Putamen (tissue), 1 donor: ENCODE measurements around the gene B3GAT3.
A peak's percentile ranks its signal among the peaks of the same experiment; 100 is the strongest.
"Not testable (repeated sequence)": the region's sequence is repeated elsewhere in the genome, so short reads cannot be mapped to it uniquely, and the experiment has no call there.

Experiments
- DNase-seq: peaks from one replicate; pipeline ENCODE4 v3.0.0-alpha.2; 2016; ENCODE audit warnings: low spot score

Gene B3GAT3

DNA sequence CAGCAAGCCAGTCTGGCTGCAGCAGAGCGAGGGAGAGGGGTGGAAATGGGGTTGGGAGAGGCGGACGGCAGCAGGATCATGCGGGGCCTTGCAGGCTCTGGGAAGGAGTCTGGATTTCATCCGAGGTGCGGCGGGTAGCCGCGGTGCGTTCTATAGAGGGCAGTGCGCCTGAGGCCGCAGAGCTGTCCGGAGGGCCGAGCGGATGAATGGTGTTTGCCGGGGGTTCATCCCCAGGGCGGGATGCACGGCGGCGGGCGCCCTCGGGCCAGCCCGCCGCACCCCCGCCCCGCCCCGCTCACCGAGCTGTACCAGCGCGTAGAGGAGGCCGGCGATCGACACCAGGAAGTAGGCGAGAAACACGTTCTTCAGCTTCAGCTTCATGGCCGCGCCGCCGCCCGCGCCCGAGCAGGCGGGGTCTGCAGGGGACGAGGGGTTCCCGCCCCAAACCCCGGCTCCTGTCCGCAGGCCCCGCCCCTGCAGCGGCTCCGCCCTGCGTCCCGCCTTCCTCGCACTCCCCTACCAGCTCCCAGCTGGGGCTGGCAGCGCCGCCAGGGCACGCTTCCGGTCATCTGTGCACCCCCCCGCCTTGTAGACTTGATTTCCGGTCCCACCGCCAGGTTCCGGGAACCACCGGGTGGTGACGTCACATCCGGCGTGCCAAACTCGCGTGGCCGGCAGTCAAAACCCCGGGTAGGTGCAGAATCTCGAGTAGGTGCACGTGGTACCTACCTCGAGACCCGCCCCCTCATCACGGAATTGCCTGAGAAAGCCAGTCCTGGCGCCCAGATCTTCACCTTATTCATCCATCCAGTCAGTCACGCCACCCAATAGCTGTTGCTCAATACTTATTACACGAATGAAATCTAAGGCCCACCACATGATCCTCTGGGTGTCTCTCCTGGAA lies at the start of gene B3GAT3:
B3GAT3 (minus strand) TSS at position 420 of the 904 bp plus-strand sequence; CDS start at position 381, 39 bp downstream.
- DNase-seq, result peak; percentile 98

DNA sequence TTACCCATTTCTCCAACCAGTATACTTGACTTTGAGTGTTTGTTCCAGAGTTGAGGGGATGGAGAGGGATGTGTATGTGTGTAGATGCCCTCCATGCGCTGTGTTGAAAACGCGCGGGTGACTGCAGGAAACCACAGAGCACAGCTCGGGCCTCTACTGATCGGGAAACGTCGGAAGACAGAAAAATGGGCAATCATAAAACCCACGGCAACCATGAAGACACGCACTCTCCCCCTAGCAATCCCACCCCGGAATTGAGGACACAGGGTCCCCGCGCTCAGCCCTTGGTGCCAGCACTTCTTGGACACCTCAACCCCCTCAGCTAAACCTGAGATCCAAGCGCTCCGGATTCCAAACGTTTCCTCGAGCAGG lies 49.4 kb upstream of the B3GAT3 start:
- DNase-seq, result no peak

DNA sequence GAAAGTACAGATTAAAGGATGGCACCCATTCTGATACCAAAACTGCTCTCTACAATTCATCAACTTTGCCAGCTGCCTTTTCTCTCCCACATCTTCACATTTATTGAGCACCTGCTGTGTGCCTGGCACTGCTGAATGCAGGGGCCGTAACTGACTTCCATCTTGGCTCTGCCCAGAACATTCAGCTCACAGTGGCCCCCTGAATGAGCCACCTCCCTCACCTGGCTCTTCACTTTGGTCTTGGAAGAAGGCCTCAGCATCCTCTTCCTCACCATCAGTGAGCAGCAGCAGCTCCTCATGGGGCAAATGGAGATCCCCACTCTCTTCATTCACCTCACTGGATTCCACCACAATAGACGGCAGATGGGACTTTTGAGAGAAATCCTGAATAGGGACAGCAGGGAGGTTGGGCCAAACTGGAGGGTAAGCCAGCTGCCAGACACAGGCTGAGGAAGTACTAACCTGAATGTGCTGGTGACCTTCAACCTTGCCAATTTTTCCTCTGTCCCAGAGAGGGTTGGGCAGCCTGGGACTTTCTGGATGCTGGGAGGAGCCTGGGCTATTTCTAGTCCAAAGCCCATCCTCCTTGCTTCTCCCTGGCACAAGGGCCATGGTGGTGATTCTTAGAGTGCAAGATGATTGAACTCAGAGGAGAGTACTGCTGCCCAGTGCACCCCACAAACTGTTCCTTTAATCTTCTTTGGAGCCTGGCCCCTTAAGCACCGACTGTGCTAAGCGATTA lies 47.8 kb upstream of the B3GAT3 start:
- no peak for DNase-seq

DNA sequence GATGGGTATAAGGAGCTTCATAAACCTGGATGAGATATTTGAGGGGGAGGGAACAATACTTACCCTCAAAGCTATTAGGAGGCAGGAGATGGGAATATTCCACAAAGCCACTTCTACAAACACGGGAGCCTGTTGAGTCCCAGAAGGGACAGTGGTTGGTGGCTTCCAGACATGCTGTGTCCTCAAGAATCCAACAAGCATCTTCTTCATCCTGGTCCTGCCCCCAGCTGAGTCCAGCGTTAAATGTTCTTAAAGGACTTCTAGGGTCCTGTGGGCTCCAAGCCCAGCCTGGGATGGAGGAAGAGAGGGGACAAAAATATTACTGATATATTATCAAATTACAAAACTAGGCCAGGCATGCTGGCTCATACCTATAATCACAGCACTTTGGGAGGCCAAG lies 45.7 kb upstream of the B3GAT3 start:
- no peak for DNase-seq

DNA sequence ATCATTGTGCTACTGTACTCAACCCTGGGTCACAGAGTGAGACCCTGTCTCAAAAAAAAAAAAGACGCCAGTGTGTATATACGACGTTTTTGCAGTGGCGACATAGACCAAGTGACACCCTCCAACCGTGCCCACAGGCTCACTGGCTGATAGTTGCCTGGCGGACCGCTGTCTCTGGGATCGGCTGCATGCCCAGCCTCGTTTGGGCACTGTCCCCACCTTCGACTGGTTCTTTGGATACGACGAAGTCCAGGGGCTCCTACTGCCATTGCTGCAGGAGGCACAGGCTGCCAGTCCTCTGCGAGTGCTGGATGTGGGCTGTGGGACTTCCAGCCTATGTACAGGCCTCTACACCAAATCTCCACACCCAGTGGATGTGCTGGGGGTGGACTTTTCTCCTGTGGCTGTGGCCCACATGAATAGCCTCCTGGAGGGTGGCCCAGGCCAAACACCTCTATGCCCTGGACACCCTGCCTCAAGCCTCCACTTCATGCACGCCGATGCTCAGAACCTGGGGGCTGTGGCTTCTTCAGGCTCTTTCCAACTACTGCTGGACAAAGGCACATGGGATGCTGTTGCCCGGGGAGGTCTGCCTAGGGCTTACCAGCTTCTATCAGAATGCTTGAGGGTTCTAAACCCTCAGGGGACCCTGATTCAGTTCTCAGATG lies 44.6 kb upstream of the B3GAT3 start:
- DNase-seq, result no peak

DNA sequence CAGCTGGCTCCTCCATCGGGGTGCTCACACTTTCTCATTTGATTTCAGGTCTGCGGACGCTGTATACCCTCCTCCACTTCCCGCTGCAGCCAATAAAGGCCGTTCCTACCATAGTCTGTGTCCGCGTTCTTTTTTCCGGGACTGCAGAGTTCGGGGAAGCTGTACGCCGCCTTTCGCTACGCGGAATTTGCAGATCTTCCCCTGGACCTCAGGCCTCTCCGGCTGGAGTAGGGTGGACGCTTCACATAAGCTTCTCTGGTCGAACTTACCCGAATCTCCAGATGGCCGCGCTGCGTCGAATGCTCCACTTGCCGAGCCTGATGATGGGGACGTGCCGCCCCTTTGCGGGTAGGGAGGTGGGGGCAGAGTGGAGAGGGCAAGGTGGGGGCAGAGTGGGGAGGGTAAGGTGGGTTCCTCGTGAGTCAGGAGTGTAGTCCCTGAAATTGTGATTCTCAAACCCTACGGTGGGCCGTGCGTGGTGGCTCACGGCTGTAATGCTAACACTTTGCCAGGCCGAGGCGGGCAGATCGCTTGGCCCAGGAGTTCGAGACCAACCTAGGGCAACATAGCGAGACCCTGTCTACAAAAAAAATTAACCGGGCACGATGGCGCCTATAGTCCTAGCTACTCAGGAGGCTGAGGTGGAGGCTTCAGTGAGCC lies 43.9 kb upstream of the B3GAT3 start:
- DNase-seq, result no peak

DNA sequence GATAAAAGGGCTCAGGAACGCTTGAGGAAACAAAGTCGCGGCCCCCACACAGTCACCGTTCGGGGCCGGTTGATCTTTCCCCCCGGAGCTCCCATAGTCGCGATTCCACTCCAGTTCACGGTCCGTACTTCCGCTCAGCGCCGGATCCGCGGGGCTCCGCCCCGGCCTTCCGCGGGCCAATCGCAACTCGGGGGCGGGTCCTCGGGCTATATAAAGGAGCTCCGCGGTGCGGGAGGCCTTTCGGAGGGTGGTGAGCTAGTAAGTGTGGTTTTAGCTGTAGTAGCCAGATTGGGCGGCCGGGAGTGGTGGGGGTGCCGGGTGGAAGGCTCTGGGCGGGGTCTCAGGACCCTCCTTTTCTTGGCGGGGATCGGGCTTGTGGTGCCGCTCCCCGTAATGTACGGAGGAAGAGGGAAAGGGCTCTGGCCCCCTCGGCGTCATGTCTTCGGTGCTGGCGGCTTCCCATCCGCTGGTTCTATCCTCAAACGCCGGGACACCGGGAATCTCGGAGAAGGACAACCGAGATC lies 43.4 kb upstream of the B3GAT3 start, which contains the start of the genes C11orf98 and CSKMT:
C11orf98 (minus strand) TSS at position 136 of the 524 bp plus-strand sequence; CDS start at position 95, 41 bp downstream.
CSKMT (plus strand) TSS at position 238 of the 524 bp plus-strand sequence. CDS start 568 bp downstream, outside the sequence.
- DNase-seq, result peak; percentile 93

DNA sequence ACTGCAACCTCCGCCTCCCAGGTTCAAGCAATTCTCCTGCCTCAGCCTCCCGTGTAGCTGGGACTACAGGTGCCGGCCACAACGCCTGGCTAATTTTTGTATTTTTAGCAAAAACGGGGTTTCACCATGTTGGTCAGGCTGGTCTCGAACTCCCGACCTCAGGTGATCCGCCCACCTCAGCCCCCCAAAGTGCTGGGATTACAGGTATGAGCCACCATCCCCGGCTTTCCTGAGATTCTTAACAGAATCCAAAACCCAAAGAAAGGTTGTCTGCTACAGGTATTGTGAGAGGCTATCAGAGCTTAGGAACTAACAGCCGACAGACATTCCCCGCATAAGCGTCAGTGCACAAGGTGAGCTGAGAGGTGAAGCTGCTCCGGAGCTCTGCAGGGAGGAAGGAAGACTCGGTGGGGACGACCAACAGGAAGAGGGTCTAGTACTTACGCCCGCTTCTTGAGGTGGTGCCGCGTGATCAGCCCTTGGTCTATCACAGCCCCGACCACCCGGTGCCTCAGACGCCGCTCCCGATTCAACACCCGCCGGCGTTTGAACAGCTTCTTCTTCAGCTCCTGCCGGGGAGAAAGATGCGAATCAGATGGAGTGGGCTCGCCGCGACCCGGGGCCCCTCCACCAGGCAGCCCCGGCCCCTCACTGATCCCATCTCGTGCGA lies 42.8 kb upstream of the B3GAT3 start:
- DNase-seq, result no peak

DNA sequence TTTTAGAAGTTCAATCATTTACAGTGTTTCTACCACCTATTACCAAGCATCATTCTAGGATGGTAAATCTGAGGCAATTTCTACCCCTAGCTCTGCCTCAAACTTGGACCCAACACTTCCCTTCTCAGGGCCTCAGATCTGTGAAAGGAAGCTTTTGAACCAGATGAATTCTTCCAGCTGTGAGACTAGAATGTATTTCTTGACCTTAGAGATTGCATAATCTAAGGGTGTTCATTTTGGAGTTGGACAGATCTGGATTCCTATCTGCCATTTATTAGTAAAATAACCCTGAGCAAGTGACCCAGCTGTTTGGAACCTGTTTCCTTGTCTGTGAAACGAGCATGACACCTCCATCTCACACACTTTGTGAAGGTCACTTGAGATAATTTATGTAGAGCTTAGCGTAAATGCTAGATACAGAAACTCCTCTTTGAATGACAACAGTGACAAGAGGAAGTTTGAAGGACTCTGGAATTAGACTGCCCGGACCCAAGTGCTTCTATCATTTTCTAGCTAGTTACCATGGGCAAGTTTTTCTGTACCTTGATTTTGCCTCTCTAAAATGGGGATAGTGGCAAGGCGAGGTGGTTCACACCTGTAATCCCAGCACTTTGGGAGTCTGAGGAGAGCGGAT lies 35.1 kb upstream of the B3GAT3 start:
- DNase-seq, result no peak

DNA sequence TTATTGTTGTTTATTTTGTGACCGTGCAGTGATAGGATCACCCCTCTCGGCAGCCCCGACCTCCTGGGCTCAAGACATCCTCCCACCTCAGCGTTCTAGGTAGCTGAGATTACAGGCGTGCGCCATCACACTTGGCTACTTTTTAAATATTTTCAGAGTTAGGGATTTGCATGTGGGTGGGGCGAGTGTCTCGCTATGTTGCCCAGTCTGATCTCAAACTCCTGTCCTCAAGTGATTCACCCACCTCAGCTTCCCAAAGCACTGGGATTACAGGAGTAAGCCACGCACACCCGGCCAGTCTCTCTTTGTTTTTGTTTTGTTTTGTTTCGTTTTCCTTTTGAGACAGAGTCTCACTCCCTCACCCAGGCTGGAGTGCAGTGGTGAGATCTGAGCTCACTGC lies 32.5 kb upstream of the B3GAT3 start:
- no peak for DNase-seq

DNA sequence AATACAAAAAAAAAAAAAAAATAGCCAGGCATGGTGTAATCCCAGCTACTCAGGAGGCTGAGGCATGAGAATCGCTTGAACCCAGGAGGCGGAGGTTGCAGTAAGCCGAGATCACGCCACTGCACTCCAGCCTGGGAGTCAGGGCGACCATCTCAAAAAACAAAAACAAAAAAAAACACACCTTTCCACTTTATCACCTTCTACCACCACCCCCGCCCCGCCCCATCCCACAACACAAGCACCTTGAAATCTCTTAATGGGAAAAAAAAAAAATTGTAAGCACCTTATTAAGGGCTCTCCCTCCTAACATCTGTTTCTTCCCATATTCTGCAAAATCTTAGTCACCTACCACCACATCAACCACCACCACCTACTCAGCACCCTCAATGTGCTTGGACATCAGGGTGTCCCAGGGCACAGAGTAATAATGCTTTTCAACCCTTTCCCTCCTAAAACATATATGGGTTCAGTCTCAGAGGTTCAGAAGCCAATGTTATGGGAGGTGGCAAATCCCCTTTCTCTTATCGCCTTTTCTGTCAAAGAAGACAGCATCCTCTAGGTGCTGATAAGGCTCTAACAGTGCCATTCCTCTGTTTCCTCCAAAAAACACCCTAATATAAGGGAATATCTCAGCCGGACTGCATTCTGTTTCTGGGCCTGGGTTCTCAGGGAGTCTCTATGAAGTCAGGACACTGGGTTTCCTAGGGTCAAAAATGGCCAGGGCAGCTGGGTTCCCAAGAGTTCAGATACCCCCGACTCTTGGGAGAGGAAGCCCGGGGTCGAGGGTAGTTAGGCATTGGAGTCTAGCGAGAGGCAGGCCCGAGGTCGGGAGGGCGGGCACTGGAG lies 30.6 kb upstream of the B3GAT3 start:
- DNase-seq, result no peak

DNA sequence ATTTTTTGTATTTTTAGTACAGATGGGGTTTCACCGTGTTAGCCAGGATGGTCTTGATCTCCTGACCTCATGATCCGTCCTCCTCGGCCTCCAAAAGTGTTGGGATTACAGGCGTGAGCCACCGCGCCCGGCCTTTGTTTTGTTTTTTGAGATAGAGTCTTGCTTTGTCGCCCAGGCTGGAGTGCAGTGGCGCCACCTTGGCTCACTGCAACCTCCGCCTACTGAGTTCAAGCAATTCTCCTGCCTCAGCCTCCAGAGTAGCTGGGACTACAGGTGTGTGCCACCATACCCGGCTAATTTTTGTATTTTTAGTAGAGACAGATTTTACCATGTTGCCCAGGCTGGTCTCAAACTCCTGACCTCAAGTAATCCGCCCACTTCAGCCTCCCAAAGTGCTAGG lies 28.5 kb upstream of the B3GAT3 start:
- not testable (repeated sequence) for DNase-seq

DNA sequence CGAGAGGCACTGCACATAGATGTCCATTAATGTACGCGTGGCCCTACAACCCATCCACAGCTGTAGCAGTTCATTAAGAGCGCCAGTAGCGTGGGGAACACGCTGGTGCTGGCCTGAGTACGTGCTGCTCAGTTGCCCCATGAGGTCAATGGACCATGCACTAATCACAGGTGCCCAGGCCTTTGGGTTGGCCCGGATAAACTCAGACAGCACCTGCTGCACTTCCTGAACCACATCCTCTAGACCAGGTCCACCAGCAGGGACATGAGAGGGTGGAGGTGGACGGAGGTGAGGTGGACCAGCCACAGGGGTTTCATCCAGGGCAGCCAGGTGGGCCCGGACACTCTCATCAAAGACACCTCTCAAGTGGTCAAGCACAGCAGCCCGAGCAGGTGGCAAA lies 27.7 kb upstream of the B3GAT3 start:
- no peak for DNase-seq

DNA sequence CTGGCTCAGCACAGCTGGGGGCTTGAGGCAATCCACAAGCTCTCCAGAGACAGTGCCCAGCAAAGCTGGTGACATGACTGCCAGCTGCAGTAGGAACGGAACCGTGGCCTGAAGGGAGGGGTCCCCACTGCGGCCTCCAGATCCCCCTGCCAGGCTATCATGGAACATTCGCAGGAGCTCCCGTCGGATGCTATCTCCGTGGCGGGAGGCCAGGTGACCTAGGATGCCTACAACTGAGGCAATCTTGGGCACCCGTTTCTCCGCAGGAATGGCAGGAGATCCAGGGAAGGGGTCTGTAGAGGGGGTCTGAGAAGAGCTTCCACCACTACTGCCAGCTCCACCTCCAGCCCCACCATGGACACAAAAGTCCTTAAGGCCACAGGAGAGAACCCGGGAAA lies 27.2 kb upstream of the B3GAT3 start:
- DNase-seq, result no peak

DNA sequence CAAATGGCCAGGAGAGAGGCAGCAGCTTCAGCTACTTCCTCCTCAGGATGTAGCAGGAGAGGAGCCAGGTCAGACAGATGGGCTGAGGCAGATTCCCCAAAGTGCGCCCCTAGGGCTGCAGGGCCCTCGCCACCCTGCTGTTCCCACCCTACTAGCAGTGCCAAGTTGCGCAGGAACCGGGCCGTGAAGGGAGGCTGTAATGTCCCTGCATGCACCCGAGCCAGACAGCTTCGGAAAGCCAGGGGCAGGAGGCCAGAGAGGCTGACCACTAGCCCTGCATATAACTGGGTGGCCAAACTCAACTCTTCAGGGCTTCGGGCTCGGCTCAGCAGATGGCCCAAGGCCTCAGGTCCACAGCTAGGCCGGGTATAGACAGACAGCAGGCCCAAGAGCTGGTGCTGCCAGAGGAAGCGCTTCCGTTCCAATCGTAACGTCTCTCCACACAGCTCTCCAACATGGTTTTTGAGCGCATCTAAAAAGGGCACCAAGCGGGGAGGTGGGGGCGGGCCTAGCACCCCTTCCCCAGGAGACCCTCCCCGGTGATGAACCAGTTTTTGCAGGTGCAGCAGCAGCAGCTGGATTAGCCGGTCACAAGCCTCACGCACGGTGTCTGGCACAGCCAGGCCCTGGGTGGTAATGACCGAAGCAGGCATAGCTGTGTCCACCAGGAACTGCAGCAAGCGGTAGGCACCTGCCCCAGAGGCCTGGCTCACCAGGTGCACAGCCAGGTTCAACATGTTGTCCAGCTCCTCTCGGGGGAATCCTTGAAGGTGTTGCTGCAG lies 26.6 kb upstream of the B3GAT3 start:
- DNase-seq, result no peak

DNA sequence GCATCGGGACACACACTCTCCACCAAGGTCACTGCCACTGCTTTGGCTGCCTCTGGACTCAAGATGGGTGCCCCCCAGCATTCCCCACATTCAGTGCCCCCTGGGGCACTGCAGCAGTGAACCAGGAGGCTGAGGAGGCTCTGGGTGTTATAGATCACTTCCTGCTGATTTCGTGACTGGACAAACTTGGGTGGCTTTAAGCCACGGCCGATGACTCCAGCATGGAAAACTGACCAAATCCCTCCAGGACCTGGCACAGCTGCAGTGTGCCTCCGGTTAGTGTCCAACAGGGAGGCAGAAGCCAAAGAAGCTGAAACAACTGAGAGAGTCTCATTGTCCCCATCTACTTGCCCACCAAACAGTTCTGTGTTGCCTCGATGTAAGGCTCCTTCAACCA lies 25.8 kb upstream of the B3GAT3 start:
- DNase-seq, result no peak

DNA sequence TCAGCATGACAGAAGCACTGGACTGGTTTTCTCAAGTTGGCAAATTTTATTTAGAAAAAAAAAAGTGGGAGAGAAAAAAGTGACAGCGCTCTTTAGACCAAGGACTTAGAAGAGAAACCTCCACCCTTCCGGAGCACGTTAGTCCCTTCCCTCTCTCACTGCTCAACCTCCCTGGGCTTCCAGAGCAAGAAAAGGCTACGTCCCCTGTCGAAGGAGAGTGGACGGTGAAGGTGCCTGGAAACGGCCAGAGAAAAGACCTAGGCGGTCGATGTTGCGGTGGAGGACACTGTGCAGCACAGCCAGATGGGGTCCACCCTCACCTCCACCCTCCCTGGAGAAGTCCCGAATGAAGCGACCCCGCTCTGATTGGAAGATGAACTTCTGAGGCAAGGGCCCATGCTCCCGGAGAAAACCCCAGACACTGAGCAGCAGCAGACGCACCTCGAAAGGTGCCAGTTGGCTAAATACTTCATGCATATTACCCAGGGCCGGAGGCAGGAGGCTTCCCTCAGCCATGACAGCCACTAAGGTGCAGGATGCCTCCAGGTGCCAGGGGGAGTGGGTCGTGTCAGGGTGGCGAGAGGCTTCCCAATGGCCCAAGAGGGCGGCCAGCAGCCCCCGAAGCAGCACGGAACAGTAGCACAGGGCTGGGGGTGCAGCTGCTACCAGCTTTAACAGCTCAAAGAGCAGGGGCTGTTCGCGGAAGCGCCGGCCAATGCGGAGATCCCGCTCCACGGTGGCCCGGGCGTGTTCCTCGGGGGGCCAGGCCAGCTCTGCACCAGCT lies 25.2 kb upstream of the B3GAT3 start:
- DNase-seq, result no peak
